ENCODE data around the gene SLX4.

DNA sequence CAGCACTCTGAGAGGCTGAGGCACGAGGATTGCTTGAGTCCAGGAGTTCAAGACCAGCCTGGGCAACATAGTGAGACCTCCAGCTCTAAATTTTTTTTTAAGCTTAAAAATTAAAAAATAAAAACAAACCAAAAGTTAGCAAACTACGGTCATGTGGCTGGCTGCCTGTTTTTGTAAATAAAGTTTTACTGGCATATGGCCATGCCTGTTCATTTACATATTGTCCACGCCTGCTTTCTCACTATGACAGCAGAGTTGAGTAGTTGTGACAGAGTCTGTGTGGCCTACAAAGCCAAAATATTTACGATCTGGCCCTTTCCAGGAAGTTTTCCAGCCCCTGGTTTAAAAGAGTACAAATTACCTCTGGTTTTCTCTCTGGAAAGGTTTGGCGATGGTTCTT lies 3.3 kb downstream of the SLX4 start:
- TF ChIP-seq, protein P1, sequence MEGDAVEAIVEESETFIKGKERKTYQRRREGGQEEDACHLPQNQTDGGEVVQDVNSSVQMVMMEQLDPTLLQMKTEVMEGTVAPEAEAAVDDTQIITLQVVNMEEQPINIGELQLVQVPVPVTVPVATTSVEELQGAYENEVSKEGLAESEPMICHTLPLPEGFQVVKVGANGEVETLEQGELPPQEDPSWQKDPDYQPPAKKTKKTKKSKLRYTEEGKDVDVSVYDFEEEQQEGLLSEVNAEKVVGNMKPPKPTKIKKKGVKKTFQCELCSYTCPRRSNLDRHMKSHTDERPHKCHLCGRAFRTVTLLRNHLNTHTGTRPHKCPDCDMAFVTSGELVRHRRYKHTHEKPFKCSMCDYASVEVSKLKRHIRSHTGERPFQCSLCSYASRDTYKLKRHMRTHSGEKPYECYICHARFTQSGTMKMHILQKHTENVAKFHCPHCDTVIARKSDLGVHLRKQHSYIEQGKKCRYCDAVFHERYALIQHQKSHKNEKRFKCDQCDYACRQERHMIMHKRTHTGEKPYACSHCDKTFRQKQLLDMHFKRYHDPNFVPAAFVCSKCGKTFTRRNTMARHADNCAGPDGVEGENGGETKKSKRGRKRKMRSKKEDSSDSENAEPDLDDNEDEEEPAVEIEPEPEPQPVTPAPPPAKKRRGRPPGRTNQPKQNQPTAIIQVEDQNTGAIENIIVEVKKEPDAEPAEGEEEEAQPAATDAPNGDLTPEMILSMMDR (IDR thresholded peaks at IDR 0.05), result no peak
- no peak for TF ChIP-seq EZH2 (IDR thresholded peaks at IDR 0.05; ENCODE audit: borderline replicate concordance, insufficient read depth, low read depth, low read length, poor library complexity, severe bottlenecking)
